GM19025 (cell line): Measurements from ENCODE around the gene CNPY3.
A peak's percentile ranks its signal among the peaks of the same experiment; 100 is the strongest.

Experiments
- ATAC-seq: cut with Tn5 transposase; IDR thresholded peaks from one replicate; pipeline ENCODE4 v1.9.1; 2021; ENCODE audit warnings: mild to moderate bottlenecking, low read depth, moderate library complexity; ENCODE audit not compliant: unreplicated experiment

CNPY3 gene

DNA sequence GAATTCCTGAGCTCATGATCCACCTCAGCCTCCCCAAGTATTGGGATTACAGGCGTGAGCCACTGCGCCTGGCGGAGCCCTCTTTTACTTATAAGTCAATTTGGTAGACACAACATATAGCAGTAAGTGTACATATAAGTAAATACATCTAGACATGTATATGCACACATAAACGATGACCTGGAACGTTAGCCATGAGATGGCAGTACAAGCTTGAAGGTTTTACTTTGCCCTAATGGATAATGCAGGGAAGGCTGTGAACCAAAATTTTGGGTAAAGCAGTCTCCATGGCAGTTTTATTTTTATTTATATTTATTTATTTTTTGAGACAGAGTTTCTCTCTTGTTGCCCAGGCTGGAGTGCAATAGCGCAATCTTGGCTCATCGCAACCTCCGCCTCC, 28.8 kb downstream of the CNPY3 start:
- no peak for ATAC-seq

DNA sequence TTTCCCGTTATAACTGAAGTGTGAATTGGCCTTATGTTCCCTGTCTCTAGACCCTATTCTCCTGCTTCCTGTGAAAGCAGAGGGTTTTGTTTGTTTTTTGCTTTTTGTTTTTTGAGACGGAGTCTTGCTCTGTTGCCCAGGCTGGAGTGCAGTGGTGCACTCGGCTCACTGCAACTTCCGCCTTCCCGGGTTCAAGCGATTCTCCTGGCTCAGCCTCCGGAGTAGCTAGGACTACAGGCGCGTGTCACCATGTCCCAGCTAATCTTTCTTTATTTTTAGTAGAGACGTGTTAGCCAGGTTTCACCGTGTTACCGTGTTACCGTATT, 30.6 kb downstream of the CNPY3 start:
- ATAC-seq, result no peak

DNA sequence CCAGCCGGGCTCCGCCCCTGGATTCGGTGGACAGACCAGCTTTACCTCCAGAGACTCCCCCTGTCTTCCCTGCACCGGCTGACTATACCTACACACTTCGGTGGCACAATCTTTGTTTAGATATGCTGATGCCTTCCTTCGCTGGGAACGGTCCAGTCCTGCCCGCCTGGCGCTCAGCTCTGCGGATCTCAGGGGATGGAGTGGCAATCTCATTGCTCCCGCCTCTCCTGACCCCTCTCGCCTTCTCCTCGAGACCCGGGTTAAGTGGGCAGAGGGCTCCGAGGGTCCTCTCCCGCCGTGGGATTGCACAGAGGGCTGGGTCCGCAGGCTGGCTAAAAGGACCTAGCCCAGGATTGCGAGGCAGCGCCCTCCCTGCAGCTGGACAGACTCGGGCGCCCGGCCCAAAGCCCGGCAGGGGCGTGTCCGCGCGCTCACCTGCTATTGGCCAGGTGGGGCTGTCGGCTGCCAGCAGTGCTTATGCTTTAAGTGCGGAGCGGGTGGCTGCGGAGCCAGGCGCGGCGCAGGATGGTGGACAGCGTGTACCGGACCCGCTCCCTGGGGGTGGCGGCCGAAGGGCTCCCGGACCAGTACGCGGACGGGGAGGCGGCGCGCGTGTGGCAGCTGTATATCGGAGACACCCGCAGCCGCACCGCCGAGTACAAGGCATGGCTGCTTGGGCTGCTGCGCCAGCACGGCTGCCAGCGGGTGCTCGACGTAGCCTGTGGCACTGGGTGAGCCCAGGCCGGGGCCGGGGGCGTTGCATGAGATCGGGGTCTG, 31.2 kb downstream of the CNPY3 start, which contains the start of gene GNMT:
Gene GNMT (plus strand): TSS at position 512 of the 777 bp plus-strand sequence. CDS start 14 bp downstream, at position 526.
- ATAC-seq, result no peak

DNA sequence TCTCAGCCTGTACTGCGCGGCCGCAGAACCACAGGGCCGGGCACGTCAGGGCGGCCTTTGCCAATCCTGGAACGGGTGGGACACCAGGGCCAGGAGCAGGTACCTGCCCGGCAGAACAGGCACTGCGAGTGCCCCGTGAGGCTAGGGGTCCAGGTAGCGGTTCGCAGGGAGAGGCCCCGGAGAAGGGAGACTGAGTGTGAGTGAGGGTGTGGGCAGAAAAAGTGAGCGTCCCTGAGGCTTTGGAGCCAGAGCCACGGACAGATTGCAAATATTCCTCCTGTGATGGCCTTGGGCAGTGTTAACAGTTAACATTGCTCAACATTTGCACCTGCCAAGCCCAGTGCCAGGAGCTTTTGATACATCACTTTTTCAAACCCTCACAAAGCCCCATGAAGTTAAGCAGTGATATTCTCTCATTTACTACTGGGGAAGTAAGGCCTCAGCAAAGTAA, 31.8 kb downstream of the CNPY3 start:
- ATAC-seq, result no peak

DNA sequence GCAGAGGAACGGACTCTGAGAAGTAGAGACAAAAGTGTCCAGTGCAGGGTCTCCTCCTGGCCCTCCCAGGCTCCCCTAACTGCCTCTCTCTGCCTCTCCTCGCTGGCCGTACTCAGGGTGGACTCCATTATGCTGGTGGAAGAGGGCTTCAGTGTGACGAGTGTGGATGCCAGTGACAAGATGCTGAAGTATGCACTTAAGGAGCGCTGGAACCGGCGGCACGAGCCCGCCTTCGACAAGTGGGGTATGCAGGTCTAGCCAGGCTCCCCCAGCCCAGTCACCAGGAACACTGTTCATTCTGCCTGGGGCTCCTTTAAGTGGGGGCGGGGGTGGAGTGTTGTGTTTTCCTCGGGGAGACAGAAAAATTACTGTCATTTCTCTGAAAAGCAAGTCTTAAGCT, 32.8 kb downstream of the CNPY3 start:
- ATAC-seq, result no peak

DNA sequence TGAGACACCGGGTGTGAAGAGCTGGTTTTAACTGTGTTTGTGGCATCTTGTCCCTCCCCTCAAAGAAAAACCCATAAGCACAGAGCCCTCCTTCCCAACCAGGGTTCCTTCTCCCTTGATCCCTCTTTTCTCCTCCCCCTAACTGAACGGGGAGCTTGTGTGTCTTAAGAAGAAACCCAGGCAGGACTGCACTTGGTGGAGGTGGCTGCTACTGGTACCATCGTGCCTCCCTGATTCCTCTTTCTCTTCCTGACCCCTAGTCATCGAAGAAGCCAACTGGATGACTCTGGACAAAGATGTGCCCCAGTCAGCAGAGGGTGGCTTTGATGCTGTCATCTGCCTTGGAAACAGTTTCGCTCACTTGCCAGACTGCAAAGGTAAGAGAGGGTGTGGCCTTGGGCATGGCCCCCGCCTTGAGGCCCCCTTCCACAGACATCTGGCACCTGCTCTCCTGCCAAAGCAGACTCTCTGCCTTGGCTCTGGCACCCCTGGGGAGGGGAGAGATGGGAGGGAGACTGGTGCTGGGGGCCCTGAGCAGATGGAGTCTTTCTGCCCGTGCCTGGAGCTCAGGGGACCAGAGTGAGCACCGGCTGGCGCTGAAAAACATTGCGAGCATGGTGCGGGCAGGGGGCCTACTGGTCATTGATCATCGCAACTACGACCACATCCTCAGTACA, 33.4 kb downstream of the CNPY3 start:
- no peak for ATAC-seq

DNA sequence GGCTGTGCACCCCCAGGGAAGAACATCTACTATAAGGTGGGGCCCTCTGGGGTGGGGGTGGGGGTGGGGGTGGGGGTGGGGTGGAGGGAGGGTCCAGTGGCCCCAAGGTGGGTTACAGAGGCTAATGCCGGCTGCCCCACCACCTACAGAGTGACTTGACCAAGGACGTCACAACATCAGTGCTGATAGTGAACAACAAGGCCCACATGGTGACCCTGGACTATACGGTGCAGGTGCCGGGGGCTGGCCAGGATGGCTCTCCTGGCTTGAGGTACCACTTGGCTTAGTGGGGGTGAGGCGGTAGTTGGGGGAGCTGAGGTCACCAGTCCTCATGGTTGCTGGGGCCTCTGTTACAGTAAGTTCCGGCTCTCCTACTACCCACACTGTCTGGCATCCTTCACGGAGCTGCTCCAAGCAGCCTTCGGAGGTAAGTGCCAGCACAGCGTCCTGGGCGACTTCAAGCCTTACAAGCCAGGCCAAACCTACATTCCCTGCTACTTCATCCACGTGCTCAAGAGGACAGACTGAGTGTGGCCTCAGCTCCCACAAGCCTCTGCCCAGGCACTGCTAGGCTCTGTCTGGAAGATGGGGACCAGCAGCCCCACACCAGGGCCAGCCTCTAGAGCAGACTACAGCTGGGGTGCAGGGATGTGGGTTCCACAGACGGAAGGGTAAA, 34.0 kb downstream of the CNPY3 start:
- ATAC-seq, result no peak

DNA sequence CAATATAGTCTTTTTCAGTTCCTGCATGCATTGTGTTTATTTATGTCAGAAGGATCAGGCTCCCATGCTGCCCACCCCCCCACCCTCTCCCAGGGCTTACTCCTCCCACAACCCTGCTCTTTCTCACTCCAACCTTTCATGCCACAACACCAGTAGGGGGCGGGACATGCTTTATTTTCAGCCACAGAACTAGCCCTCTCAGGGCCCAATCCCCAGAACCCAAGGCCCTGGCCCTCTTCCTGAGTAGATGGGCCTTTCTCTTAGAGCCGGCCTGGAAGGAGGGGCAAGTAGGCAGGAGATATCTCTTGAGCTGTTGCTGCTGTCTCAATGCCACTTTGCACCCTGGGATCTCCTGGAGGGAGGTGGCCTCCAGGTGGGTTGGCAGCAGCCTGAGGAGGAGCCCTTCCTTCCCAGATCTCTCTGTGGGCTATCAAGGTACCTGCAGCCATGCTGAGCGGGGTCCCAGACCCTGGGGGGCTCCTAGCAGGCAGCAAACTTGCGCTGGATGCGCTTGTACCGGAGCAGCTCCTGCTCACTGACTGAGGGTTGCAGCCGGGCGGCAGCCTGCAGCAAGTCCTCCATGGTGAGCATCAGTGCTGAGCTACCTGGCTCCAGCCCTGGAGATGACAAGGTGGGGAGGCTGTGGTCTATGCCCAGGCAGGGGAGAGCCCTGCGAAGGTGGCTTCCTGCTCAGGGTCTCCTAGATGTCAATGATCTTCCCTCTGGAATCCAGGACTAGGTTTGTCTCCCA, 34.8 kb downstream of the CNPY3 start:
- ATAC-seq, result no peak

DNA sequence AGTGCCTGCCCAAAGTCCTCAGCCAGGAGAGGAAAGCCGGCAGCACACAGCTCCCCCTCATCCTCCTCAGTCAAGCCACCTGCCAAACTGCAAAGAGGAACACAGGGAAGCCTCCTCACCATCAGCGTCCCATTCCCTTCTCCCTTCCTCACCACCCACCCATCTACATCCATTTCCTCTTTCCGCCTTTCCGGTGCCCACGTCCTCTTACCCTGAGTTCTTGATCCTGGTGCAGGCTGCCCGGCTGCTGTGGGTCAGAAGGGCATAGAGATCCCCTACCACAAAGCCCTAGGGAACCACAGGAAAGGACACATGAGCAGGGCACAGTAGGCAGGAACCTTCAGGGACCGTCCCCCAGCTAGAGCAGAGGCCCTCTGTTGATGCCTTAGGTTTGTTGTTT, 37.3 kb downstream of the CNPY3 start:
- ATAC-seq, result no peak

DNA sequence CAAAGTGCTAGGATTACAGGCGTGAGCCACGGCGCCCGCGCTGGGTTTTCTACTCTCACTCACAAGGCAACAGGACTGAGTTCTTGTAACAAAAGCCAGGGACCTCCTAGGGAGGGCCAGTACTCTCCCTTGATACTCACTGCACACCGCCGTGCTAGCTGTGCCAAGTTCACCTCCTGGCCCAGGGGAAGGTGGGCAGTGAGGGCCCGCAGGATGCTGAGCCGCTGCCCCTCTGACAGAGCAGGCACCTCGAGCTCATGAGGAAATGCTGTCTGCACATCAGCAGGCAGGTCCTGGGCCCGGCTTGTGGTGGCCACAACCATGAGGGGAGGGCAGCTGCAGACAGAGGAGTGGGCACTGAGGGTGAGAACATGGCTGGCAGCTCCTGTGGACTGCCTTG, 37.9 kb downstream of the CNPY3 start:
- no peak for ATAC-seq

DNA sequence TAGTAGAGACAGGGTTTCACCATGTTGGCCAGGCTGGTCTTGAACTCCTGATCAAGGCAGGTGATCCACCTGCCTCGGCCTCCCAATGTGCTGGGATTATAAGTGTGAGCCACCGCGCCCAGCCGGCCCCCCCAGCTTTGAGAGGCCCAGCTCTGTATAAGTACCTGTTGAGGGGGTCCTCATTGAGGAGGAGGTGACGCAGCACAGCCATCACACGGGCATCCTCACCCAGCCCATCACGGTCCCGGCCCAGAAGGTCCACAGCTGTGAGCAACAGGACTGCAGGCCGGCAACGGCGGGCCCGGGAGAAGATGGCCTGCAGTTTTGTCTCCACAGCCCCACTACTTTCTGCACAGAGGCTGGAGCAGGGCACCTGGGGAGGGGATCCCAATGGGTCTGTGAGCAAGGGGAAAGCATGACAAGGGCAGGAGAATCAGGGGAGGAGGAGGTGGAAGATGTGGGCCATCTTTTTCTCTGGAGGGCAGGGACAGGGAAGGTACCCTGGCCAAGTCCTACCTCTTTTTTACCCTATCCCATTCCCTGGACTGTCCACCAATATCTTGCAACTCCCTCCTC, 38.9 kb downstream of the CNPY3 start:
- no peak for ATAC-seq

DNA sequence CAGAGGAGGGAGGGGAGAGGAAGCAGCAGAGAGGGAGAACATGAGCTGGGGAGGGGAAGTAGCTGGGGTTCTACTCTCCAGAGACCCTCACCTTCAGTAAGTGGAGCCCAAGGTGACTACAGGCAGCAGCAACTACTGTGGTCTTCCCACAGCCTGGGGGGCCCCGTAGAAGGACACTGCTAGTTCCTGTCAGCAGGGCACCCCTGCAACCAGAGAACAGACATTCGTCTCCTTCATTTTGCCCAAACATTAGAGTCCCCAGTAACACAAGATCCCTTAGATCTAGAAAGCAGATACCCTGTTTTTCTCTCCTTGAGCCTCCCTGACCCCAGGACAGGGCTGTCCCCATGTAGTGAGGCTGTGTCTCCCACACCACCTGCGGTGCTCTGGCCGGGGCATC, 39.5 kb downstream of the CNPY3 start:
- no peak for ATAC-seq

DNA sequence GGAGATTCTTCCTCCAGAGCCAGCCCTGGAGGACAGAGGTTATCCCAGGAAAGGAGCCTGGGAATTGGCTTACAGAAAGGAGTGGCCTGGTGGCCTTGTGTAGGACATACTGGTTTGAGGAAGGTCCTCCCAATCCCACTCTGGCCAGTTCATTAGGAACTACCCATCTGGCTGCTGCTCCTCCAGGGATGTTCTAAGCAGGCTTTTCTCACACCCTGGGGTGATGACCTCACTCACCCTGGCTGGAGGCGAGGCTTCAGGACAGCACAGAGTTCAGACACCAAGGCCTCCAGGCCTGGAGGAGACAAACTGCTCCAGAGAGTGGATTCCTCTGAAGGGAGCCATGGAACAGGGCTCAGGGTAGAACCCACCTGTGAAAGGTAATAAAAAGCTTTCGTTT, 40.2 kb downstream of the CNPY3 start:
- no peak for ATAC-seq

DNA sequence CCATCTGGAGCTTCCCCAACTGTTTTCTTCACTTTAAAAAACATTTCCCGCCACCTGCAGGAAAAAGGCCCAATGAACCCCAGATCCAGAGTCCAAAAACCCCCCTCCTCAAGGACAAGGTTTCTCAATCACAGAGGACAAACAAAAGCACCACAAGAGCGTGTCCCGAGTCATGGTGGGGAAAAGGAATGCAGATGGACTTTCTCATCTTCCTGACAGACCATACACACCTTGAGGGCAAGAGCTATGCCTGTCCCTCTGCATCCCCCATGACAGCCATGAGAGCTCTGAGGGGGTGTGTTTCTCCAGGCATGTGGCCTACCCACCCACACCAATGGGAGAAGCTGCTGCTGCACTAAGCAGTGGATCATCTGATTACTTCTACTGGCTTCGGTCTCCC, 40.7 kb downstream of the CNPY3 start:
- no peak for ATAC-seq

DNA sequence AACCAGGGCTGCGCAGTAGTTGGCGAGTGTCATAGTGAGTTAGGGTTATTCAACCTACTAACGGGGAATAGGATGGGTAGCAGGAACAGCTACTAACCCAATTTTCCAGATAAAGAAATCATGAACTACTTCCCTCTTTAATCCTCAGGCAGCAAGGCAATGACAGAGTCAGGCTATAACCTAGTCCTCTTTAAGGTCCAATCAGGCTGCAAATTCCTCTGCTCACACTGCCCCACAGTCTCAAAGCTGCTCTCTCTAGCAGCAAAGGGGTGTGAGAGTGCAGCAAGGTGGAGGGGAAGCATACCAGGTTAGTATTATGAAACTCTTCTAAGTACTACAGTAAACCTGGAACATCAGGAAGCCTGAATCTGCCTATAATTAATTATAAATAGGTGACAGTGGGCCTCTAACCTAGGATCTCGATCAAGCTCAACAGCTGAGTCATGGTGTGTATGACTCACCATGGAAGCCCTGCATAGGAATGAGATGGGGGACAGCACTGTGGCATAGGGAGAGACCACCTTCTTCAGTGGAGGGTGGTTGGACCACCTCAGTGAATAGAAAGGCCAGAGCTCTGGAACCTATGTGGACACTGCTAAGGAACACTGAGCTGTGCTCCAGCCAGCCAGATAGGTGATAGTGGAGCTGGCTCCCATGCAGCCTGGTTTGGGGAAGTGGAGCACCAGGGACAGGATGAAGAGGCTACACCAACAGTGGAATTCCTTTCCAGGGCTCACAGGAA, 41.8 kb downstream of the CNPY3 start:
- ATAC-seq, result no peak

DNA sequence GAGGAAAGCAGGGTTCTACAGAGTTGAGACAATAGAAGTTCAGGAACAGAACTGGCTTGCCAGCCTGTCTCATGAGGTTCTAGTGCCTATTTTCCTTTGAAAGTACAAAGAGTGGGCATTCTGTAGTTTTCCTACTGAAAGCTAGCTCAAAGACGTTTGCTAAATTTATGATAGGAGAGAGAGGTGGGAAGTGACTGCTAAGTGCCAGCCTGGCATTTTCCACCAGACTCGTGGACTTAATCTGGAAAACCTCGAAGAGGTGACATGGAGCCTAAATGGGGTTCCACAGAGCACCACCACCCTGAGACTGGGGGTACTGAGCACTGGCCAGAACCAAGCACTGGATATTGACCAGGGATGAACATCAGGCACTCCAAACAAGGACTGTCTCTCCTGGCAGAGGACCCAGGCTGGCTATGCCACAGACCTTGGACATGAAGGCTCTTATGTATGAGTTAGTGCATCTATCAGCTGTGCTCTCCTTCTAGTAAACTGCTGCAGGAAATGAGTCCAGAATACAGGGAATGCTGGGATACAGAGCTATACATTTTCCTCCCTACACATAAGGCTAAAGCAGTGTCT, 42.6 kb downstream of the CNPY3 start:
- no peak for ATAC-seq

DNA sequence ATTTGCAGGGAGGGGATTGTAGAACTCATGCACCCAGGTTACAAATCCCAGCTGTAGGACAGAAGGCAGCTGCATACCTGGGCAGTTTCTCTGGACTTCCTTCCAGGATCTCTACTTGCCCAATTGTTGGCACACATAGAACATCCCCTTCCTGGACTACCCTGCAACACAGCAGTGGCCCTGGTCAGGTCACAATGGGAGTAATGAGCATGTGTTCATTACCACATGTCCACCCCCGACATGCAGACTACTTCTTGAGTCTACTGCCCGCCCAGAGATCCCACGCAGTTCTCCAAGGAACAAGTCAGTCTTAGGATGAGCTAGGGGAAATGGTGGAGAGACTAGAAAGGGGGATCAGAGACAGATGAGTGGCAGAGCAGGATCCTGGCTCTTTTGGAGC, 44.6 kb downstream of the CNPY3 start:
- ATAC-seq, result no peak

DNA sequence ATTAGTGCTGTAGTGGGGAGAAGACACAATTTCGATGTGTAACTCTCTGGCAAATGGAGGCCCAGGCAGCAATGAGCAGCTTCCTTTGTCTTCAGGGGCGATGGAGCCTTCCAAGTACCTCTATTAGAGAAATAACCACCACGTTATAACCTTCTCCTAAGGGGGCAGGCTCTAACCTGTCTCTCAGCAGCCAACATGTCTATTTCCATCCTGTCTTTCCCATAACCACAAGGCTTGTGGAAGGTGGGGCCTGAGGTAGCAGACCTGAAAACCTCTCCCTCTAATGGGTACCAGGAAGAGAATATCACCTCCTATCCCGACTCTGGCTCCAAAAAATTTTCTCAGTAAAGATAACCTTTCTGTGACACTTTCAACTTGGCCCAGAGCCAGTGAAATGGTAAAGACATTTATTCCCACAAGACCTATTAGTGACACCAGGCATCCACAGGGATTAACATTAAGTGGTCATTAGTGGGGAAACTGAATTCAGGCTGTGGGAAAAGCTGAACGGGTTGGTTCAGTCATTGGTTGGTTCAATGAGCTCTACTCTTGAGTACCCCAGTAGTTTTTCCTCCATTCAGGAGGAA, 45.7 kb downstream of the CNPY3 start:
- no peak for ATAC-seq

DNA sequence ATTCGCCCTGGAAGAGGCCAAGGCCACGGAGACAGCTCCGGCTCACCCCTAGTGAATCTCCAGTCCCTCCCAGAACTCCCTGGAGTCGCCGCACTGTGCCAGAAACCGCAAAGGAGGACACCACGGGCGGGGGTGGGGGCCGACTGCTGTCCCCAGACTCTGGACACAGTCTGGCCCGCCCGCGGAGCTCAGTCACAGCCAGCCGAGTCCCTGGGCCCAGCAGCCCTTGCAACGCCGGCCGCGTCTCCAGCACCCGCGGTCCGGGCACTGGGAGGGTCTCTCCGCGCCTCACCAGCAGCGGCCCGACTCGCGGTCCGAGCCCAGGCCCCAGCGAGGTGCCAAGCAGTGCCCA, 49.2 kb downstream of the CNPY3 start:
- ATAC-seq, result peak; percentile 29
